Brain pericyte (primary cell): ENCODE measurements around the gene GRB10.
A peak's percentile ranks its signal among the peaks of the same experiment; 100 is the strongest.
"Not testable (repeated sequence)": the region's sequence is repeated elsewhere in the genome, so short reads cannot be mapped to it uniquely, and the experiment has no call there.

Experiments
- DNase-seq: peaks from one replicate; pipeline ENCODE4 v3.0.0-alpha.2; 2012; ENCODE audit warnings: low read depth, low spot score

The GRB10 gene

DNA sequence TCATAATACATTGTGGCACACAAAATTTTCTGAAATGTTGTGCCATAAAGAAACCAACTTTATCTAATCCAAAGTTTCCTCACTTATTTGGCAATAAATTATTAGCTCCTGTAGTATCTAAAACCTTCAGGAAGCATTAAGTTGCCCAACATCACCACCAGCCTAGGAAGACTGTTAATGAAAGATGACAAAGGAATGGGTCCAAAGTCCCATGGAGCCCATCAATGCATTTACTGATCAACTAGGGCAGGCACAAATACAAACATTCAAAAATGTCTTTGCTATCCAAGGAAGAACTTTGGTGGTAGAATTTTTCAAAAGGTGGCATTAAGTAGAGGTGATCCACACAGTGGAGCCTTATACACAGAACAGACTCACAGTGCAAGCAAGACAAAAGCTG lies 4.5 kb downstream of the GRB10 start:
- DNase-seq, result no peak

DNA sequence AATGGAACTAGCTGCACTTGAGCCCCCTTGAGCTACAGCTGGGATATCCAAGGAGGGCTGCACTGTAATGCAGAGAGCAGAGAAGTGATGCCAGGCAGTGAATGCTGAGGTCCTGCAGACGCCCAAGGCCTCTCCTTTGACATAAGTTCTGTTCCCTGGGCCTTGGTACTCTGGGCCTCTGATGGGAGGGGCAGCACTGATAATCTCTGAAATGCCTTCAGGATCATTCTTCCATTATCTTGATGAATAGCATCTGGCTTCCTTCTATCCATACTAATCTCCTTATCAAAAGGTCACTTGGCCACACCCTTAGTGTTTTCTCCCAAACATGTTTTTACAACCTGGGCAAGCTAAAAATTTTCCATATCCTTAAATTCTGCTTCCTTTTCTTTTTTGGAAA lies 6.9 kb downstream of the GRB10 start:
- DNase-seq, result no peak

DNA sequence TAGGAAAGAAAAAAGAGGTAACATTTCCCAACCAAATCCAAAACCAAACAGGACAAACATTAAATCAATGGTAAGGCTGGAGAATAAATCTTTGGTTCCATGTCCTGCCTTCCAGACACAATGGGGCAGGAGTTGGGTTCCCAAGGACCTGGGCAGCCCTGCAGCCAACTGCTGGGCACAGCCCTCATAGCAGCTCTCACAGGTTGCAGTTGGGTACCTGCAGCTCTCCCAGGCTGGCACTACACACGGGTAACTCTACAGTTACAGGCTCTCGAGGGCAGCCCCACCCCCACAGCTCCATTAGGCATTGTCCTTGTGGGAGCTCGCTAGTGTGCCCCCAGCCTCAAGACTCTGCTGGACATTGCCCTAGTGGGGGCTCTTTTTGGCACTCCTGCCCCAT lies 7.5 kb downstream of the GRB10 start:
- no peak for DNase-seq

DNA sequence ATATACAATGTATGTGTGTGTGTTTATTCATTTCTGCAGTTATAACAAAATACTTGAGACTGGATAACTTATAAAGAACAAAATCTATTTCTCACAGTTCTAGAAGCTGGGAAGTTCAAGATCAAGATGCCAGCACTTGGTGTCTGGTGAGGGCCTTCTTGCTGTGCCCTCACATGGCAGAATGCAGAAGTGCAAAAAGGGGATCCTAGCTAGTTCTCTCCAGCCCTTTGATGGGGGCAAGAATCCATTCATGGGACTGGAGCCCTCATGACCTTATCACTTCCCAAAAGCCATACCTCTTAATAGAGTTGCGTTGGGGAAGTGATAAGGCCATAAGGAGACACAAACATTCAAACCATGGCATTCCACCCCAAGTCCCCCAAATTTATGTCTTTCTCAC lies 8.4 kb downstream of the GRB10 start:
- no peak for DNase-seq

DNA sequence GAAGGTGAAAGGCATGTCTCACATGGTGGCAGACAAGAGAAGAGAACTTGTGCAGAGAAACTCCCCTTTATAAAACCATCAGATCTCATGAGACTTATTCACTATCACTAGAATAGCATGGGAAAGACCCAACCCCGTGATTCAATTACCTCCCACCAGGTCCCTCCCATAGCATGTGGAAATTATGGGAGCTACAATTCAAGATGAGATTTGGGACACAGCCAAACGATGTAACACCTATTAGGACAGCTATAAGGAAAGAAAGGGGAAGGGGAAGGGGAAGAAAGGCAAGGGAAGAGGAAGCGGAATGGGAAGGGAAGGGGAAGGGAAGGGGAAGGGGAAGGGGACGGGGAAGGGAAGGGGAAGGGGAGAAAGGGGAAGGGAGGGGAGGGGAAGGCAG lies 9.6 kb downstream of the GRB10 start:
- DNase-seq, result not testable (repeated sequence)

DNA sequence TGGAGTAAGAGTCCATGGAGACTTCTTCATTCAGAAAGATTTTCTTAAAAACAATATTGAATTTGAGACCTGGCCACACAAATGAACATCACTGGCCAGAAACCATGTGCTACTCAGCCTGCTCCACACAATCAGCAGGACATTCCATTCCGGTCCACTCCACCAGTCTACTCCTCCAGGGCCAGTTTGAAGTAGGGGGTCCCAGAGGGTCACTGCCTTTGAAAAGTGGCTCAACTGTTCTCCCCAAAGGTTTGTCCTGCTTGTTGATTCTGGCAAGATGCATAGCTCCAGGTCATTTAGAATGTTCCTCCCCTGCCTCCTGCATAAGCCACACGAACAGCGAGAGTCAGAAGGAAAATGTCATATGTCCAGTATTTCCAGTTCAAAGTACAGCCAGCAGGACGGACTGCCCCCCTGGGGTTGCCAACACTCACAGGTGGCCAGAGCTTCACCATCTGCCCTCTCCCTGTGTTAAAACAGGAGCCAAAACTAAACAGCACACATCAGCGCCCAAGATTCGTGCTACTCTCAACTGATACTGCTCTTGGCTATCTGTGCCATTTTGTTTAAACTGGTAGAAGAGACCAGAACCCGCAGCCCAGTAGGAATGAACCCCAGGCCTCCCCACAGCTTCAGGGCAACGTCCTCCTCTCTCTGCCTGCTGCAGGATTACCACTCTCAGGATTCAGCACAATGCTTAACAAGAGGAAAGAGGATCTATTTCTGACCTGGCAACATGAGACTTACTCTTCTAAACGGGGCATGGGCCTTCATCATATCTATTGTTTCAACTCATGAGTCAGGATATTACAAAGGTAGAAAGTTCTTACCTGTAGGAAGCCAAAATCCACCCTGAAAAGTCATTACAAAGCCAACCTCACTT lies 11.3 kb downstream of the GRB10 start:
- DNase-seq, result peak; percentile 65

DNA sequence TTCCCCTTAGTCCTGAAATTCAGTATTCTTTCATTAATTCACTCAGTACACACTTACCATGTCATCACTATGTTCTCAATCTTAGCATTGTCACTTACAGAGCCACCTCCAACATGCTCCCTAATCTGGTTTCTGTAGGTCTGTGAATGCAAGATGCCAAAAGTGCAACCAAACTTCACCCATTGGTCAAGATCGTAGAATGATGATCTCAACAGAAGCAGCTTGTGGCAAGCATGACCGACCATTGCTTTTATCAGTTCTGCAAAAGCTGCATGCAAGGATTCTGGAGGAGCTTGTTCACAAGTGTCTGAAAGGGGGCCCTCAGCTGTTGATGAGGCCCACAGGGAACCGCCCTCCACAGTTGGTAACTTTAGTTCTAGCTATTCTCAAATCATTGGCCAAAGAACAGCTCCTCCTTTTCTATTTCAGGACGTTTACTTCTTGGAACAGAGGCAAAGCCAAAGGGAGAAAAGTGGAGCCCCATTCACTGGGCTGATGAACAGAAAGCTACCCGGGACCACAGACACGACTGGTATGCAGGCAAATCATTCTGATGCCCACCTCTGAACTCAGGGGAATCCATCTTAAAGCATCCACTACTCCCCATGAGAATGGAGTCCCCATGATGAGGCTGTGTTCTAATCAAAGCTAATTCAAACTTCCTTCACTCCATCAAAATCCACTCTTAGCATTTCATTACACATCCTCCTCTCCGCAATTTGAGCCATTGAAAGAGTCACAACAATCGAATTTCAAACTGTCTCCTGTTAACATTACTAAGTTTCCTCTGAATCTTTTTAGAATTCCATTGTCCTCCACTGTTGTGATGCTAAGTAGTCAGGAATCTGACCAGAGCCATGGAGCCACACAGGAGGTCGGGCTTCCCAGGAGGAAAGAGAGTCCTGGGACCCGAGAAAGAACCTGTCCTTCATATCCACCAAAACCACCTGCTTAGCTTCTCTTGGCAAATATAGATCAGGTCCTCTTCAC lies 13.9 kb downstream of the GRB10 start:
- DNase-seq, result no peak

DNA sequence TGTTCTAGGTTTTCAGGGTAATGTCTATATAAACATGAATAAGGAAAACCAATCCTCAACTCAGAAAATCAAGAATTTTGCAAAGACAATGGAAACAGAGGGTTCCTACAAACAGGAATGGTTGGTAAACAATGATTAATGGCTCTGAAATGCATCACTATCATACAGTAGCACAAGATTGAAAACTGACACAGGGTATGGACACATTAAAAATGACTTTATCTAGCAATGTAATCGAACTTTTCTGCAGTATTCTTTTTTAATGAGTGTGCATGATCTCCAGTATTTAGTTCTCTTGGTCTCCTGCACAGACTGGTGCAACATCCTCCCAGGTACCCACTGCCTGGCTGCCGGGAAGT lies 15.9 kb downstream of the GRB10 start:
- DNase-seq, result no peak

DNA sequence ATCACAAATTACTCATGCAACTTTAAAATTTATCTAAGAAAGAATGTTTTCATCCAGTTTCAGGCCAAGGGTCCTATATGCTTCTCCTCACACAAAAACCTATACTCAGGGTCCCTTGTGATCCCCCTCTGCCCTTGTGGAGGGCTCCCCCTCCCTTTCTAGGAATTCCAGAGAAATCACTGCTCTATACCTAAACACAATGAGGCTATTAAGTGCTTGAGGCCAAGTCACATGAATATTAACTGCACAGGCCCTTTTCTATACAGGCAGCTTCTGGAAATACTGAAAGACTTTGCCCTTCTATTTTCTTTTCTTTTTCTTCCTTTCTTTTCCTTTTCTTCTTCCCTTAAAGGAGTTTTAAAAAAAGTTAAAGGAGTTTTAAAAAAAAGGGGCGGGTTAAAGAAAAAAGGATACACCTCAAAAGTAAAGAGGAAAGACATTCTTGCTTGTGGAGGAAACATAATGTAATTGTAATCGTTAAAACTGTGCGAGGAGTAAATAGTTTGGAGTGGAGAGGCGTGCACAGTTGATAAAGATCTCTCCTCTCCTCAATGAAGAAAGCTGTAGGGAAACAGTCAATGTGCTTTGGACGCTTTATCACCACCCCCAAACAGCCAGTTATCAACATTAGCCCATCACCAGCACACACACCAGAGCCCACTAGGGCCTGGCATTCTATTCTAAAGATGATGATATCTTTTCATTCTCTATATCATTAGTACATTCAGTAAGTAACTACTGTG lies 16.4 kb downstream of the GRB10 start:
- no peak for DNase-seq

DNA sequence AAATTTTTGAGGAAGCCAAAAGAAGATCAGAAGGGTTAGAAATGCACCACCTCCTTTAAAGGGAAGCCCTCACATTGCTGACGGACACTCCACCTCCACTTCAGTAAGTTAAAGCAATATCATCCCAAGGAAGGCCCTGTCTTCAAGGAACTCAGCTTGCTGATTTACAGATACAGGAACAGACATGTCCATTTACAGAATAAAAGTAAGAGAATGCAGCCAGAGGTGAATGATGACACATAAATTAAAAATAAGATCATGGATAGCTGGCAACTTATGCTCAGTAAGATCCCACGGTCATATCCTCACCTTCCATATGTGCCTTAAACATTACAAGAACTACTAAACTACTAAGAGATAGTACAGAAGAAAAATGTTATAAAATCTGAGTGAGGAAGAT lies 20.4 kb downstream of the GRB10 start:
- DNase-seq, result no peak

DNA sequence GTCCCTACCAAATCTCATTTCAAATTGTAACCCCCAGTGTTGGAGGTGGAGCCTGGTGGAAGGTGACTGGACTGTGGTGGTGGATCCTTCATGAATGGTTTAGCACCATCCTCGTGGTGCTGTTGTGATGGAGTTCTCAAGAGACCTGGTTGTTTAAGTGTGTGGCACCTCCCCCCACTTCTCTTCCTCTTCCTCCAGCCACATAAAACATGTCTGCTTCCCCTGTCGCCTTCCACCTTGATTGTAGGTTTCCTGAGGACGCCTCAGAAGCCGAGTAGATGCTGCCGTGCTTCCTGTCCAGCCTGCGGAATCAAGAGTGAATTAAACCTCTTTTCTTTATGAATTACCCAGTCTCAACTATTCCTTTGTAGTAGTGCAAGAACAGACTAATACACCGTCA lies 21.0 kb downstream of the GRB10 start:
- DNase-seq, result no peak

DNA sequence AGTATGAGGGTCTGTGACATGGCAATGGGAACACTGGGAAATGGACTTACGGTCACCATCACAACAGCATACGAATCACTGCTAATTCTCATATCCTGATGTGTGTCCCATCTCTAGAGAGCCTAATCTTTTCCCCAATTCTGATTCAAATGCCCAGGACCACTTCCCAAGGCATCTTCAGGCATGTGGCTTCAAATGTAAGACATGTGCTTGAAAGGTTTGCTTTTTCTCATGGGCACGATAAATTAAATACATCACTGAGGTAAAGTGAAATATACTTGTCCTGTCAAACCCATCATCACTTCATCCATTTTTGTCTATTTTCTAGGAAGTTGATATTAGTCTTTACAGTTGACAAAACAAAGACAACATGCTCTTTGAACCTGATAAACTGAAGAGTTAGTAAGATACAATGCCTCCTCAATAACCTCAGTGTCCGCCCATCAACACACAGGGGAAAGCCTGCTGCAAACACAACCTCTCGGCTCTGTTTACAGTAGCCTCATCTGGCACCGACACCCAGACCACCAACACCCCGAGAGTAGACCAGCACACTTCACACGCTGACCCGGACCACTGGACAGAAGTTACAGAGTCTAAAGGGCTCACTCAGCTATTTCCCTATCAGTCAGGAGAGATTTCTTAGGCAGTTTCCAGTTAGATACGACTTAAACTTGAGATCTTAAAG lies 24.8 kb downstream of the GRB10 start:
- DNase-seq, result no peak

DNA sequence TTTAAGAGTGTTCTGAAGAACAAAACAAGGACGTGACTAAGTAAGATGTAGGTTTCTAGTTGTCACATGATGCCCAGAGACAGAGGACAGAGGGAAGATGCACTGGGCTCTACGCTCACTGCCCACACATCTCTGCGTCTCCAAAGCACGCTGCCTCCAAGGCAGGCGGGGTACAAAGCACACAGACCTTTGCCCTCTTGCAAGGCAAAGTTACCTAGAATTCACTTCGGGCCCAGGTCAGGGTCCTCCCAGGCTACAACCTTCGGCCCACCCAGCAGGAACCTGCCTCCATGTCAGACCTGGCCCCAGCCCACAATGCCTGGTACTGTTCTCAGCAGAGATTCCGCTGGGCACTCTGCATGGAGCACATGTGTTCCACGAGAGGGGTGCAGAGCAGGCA lies 26.5 kb downstream of the GRB10 start:
- no peak for DNase-seq

DNA sequence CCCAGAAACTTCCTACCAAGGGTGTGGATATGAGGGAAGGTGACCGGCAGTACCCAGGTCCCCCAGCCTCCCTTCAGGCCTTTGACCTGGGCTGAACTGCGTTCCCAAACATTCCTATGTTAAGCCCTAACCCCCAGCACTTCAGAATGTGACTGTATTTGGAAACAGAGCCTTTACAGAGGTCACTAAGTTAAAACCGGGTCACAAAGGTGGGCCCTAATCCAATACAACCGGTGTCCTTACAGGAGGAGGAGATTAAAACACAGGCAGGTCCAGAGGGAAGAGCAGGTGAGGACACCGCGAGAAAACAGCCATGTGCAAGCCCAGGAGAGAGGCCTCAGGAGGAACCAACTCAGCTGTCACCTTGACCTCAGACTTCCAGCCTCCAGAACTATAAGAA lies 28.0 kb downstream of the GRB10 start:
- DNase-seq, result no peak

DNA sequence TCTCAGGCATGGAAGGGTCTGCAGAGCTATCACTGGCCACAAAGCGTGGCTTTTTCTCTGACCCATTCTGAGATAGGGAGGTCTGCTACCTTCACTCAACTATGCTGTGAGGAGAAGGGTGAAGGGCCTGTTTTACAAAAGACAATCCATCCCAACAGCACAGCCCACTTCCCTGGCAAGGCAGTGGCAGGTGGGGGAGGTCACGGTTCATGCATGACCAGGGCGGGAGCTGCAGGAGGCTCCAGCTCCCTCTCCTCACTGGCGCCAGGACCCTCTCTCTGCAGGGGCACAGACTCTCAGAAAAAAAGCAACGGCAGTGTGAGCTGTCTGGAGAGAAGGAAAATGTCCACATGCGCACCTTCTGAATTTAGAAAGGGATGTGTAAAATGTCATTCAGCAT lies 28.5 kb downstream of the GRB10 start:
- DNase-seq, result no peak

DNA sequence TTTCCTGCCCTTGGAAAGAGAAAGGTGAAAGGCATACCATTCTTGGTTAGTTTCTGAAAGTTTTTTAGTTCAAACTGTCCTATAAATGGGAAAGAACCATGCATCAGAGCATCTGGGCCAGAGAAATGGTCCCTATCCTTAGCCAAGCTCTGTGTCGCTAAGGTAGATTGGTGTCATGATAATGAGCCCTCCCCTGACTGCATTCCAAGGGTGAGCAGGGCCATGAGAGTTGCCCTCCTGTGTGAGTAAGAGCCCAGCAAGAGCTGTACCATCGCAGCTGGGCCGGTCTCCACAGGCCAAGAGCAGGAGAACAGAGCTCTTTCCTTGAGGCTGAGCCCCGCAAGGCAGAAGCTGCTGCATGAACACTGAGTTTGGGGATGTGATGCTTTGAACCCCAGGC lies 30.3 kb downstream of the GRB10 start:
- DNase-seq, result no peak

DNA sequence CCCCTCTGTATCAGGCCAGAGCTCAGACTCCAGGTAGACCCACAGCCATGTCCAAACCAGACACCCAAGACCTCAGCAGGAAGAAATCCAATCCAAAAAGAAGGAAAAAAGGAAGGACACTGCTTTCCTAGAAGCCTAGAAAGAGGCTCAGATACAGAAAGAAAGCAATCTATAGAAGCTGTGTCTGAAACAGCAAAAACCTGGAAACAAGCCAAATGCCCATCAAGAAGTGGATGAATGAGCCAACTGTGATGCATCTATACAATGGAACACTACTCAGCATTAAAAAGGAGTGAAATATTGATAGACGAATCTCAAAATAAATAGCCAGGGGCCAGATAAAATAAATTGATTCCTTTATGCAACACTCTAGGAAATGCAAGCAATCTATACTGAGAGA lies 31.6 kb downstream of the GRB10 start:
- DNase-seq, result no peak

DNA sequence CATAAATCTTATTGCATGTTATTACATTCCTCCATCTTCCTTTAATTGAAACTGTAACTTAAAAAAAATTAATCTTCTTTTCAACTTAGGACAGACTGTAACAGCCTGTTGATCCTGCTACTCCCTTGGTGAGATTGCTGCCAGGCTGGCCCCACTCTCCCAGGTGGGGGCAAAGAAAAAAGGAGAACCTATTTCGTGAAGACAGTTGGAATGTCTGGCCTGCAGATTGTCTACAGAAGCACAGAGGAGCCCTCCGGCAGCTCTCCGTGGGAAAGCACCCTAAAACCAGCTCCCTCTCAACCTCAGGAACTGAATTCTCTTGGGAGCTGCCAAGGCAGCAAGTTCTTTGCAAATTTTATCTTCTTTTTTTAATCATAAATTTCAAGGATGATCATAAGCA lies 32.8 kb downstream of the GRB10 start:
- DNase-seq, result no peak

DNA sequence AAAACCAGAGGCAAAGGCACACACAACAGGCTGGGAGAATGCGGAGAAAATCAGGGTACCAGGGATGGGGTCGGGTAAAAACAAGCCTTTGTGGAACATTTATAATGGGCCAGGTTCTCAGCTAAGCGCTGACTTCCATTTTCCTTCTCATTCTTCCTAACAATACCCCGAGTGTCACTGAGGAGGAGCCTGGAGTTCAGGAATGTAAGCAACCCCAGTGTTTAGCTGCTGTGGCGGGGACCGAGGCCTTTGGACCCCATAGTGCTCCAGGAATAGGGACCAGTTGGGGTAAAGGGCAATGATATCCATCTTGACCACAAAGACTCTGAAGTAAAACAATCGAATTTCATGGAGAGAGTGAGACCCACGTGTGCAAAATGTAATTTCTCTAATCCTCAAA lies 34.2 kb downstream of the GRB10 start:
- DNase-seq, result no peak

DNA sequence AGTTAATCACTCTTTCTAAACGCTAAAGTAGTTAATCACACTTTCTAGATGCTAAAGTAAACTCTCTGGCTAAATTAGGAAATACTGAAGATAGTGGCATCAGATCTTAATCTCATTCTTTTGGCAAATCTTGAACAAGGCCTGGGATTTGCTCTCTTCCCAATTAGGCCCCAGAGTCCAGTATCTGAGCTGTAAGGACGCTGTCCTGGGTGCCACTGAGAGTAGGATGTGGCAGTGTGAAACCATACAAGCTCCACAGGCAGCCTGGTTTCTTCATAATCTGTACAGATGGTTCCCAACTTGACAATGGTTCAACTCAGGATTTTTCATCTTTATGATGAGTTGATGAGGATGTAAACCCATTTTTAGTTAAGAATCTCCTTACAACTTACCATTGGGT lies 36.9 kb downstream of the GRB10 start:
- no peak for DNase-seq

DNA sequence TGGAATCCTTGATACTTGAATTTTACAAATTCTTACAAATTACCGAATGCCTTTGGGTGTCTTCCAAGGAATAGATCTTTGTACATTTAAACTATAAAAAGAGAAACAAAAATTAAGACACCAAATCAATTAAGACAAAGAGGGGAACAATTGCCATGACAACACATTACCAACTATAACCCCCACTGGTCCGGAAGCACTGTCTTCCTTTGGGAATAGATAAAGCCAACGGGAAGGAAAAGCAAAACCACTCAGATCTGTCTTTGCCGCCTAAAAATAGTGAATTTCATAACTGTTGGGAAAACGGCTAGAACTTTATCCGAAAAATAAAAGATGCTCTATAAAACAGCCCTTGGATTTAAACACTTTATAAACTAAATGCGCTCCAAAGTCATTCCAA lies 37.4 kb downstream of the GRB10 start:
- DNase-seq, result no peak

DNA sequence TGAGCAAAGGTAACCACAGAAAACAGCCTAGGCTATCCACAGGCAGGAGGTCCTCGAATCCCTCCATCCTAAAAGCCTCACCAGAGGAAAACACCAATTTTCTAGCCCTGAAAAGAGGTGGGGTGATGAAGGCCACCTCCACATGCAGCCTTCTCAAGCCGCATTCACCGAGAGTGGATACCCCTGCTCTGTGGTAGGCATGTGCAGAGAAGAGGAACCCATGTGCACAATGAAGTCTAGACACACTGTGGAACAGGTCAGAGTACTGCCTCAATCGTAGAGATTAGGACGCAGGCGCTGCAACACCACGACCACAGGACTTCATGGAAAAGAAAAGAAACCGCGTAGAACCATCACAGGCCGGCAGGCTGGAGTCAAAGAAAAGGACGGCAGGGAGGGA lies 38.8 kb downstream of the GRB10 start:
- DNase-seq, result no peak
